HG03139 (cell line): ENCODE measurements around the gene MADCAM1.
"Not testable (repeated sequence)": the region's sequence is repeated elsewhere in the genome, so short reads cannot be mapped to it uniquely, and the experiment has no call there.

Experiments
- ATAC-seq: cut with Tn5 transposase; IDR thresholded peaks from one replicate; pipeline ENCODE4 v1.9.1; 2021; ENCODE audit not compliant: unreplicated experiment

MADCAM1 gene

GRCh38 chr19:465056-465816 lies 31.1 kb upstream of the MADCAM1 start:
- no peak for ATAC-seq

GRCh38 chr19:467554-467953 lies 28.7 kb upstream of the MADCAM1 start:
- no peak for ATAC-seq

- no peak for ATAC-seq
These were observed 27.6 kb upstream of the MADCAM1 start for GRCh38 chr19:468587-469256.

GRCh38 chr19:469833-470232 lies 26.5 kb upstream of the MADCAM1 start:
- ATAC-seq, result no peak

- no peak for ATAC-seq
These were observed 25.6 kb upstream of the MADCAM1 start for GRCh38 chr19:470701-471100.

- no peak for ATAC-seq
These were observed 24.1 kb upstream of the MADCAM1 start for GRCh38 chr19:472005-472858.

GRCh38 chr19:474126-475078 lies 21.9 kb upstream of the MADCAM1 start:
- ATAC-seq, result no peak

- no peak for ATAC-seq
These were observed 20.9 kb upstream of the MADCAM1 start for GRCh38 chr19:475360-475759.

- ATAC-seq, result no peak
These were observed 17.9 kb upstream of the MADCAM1 start for GRCh38 chr19:478236-478903.

GRCh38 chr19:478976-479375 lies 17.3 kb upstream of the MADCAM1 start:
- no peak for ATAC-seq

GRCh38 chr19:480016-480855 lies 16.1 kb upstream of the MADCAM1 start:
- ATAC-seq, result no peak

- not testable (repeated sequence) for ATAC-seq
These were observed 15.2 kb upstream of the MADCAM1 start for GRCh38 chr19:481100-481499.

- ATAC-seq, result no peak
These were observed 13.9 kb upstream of the MADCAM1 start for GRCh38 chr19:482186-483041.

- no peak for ATAC-seq
These were observed 12.8 kb upstream of the MADCAM1 start for GRCh38 chr19:483332-484072.

GRCh38 chr19:484494-484893 lies 11.8 kb upstream of the MADCAM1 start:
- ATAC-seq, result no peak

GRCh38 chr19:485077-485476 lies 11.2 kb upstream of the MADCAM1 start:
- ATAC-seq, result no peak

- ATAC-seq, result no peak
These were observed 10.6 kb upstream of the MADCAM1 start for GRCh38 chr19:485583-486236.
